ENCODE results near the gene RGS1.

RGS1 gene

GRCh38 chr1:192576190-192577144, 894 bp downstream of the RGS1 start:
- DNase-seq (ENCODE audit: low read depth in 2 of 2): no peak
- no peak for TF ChIP-seq CTCF (IDR thresholded peaks at IDR 0.05; ENCODE audit: low read depth, low read length)
- no peak overlapping the region for H3K4me3 ChIP-seq (replicated peaks in 1 of 2; ENCODE audit: low read depth in 2 of 2, low read length in 2 of 2)

- TF ChIP-seq CTCF (IDR thresholded peaks at IDR 0.05; ENCODE audit: low read depth, low read length): no peak
- H3K4me3 ChIP-seq (replicated peaks in 1 of 2; ENCODE audit: low read depth in 2 of 2, low read length in 2 of 2): no peak overlapping the region
- no peak for DNase-seq (ENCODE audit: low read depth in 2 of 2)
These were observed 1.9 kb downstream of the RGS1 start for GRCh38 chr1:192577145-192578140.

- no peak overlapping the region for H3K4me3 ChIP-seq (replicated peaks in 1 of 2; ENCODE audit: low read depth in 2 of 2, low read length in 2 of 2)
- no peak for DNase-seq (ENCODE audit: low read depth in 2 of 2)
- no peak for TF ChIP-seq CTCF (IDR thresholded peaks at IDR 0.05; ENCODE audit: low read depth, low read length)
These were observed 2.8 kb downstream of the RGS1 start for GRCh38 chr1:192578144-192578909.

- H3K4me3 ChIP-seq (replicated peaks in 1 of 2; ENCODE audit: low read depth in 2 of 2, low read length in 2 of 2): no peak overlapping the region
- peak; percentile 36 to 71 for DNase-seq (ENCODE audit: low read depth in 2 of 2)
- no peak for TF ChIP-seq CTCF (IDR thresholded peaks at IDR 0.05; ENCODE audit: low read depth, low read length)
These were observed 3.6 kb downstream of the RGS1 start for GRCh38 chr1:192579010-192579738.

GRCh38 chr1:192580351-192580962, 4.9 kb downstream of the RGS1 start:
- TF ChIP-seq CTCF (IDR thresholded peaks at IDR 0.05; ENCODE audit: low read depth, low read length): peak; percentile 53
- peak; percentile 82 for DNase-seq (ENCODE audit: low read depth in 2 of 2)
- H3K4me3 ChIP-seq (replicated peaks in 1 of 2; ENCODE audit: low read depth in 2 of 2, low read length in 2 of 2): no peak overlapping the region

Measured in cardiac fibroblast (primary cell).